Nephron (organoid): ENCODE measurements around the gene FOXN3.

Source experiments
- H3K27ac Mint-ChIP-seq, 3 experiments: 2 replicates each; pipeline ENCODE4 v1.8.0; 2020; ENCODE audit warnings: mixed read lengths in 3 of 3, mild to moderate bottlenecking in 2 of 3, moderate library complexity in 1 of 3
- H3K27me3 Mint-ChIP-seq: 2 replicates; pipeline ENCODE4 v1.8.0; 2021; ENCODE audit warnings: low read depth, mild to moderate bottlenecking, moderate library complexity, mixed read lengths
- H3K36me3 Mint-ChIP-seq: 2 replicates; pipeline ENCODE4 v1.8.0; 2020; ENCODE audit warnings: low read depth, mixed read lengths
- H3K4me1 Mint-ChIP-seq: 2 replicates; pipeline ENCODE4 v1.8.0; 2020; ENCODE audit warnings: mixed read lengths
- H3K4me3 Mint-ChIP-seq, 3 experiments: 2 replicates each; pipeline ENCODE4 v1.8.0; 2020; ENCODE audit warnings: mild to moderate bottlenecking in 3 of 3, mixed read lengths in 3 of 3, moderate library complexity in 2 of 3
- H3K9me3 Mint-ChIP-seq: 2 replicates; pipeline ENCODE4 v1.8.0; 2020; ENCODE audit warnings: mixed read lengths
- CTCF ChIP-seq, 3 experiments: fragments of 200-600 bp; sonication (generic); IDR thresholded peaks; one replicate each; pipeline ENCODE4 v1.5.0; 2021; ENCODE audit warnings: antibody characterized with exemption in 3 of 3; ENCODE audit not compliant: unreplicated experiment in 3 of 3

The FOXN3 gene

GRCh38 chr14:89178800-89179535 is 238.1 kb downstream of the FOXN3 start:
- no peaks in the 10 kb centered on the region for H3K27me3 Mint-ChIP-seq
- H3K36me3 Mint-ChIP-seq = peaks cover 29% of the 10 kb centered on the region
- H3K9me3 Mint-ChIP-seq = peaks cover 6% of the 10 kb centered on the region
- no peak for TF ChIP-seq CTCF (IDR thresholded peaks at IDR 0.05; ENCODE audit: unreplicated experiment in 3 of 3)
- H3K4me1 Mint-ChIP-seq = peaks cover 18% of the 10 kb centered on the region
- H3K27ac Mint-ChIP-seq = no peak overlapping the region
- no peak overlapping the region for H3K4me3 Mint-ChIP-seq

GRCh38 chr14:89178376-89178775 is 238.7 kb downstream of the FOXN3 start:
- peaks cover 31% of the 10 kb centered on the region for H3K36me3 Mint-ChIP-seq
- H3K9me3 Mint-ChIP-seq = peaks cover 6% of the 10 kb centered on the region
- H3K27ac Mint-ChIP-seq = no peak overlapping the region
- TF ChIP-seq CTCF (IDR thresholded peaks at IDR 0.05; ENCODE audit: unreplicated experiment in 3 of 3) = no peak
- H3K27me3 Mint-ChIP-seq = no peaks in the 10 kb centered on the region
- H3K4me1 Mint-ChIP-seq = peaks cover 18% of the 10 kb centered on the region
- H3K4me3 Mint-ChIP-seq = no peak overlapping the region

- Mint-ChIP-seq H3K4me1 (peaks cover 18% of the 10 kb centered on the region), H3K4me3 (no peak overlapping the region), H3K36me3 (peaks cover 45% of the 10 kb centered on the region), H3K9me3 (peaks cover 16% of the 10 kb centered on the region), H3K27me3 (no peaks in the 10 kb centered on the region), H3K27ac (no peak overlapping the region)
- no peak for TF ChIP-seq CTCF (IDR thresholded peaks at IDR 0.05; ENCODE audit: unreplicated experiment in 3 of 3)
Observed at GRCh38 chr14:89175881-89176799, 240.9 kb downstream of the FOXN3 start.

DNA sequence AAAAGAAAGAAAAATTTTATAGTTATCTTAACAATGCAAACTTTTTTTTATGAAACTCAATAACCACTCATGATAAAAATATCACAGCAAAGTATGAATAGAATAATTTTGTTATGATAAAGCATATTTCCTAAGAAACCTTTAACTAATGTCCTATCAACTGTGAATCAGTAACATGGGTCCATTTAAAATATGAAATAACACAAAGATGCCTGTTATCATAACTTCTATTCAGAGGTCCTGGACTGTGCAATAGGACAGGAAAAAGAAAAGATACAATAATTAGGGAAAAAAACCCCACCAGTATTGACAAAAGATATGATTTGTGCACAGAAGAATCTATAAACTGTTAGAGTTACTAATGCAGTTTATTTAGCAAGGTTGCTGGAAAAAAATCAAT is 245.4 kb downstream of the FOXN3 start:
- peaks cover 59% of the 10 kb centered on the region for H3K36me3 Mint-ChIP-seq
- peaks cover 10% of the 10 kb centered on the region for H3K4me1 Mint-ChIP-seq
- H3K27ac Mint-ChIP-seq = no peak overlapping the region
- no peak for TF ChIP-seq CTCF (IDR thresholded peaks at IDR 0.05; ENCODE audit: unreplicated experiment in 3 of 3)
- H3K27me3 Mint-ChIP-seq = no peaks in the 10 kb centered on the region
- H3K4me3 Mint-ChIP-seq = no peak overlapping the region
- H3K9me3 Mint-ChIP-seq = peaks cover 31% of the 10 kb centered on the region

GRCh38 chr14:89171168-89171567 is 245.9 kb downstream of the FOXN3 start:
- H3K9me3 Mint-ChIP-seq = peaks cover 31% of the 10 kb centered on the region
- TF ChIP-seq CTCF (IDR thresholded peaks at IDR 0.05; ENCODE audit: unreplicated experiment in 3 of 3) = no peak
- H3K4me3 Mint-ChIP-seq = no peak overlapping the region
- H3K27ac Mint-ChIP-seq = no peak overlapping the region
- H3K4me1 Mint-ChIP-seq = peaks cover 11% of the 10 kb centered on the region
- no peaks in the 10 kb centered on the region for H3K27me3 Mint-ChIP-seq
- peaks cover 54% of the 10 kb centered on the region for H3K36me3 Mint-ChIP-seq
